Ascending aorta (tissue), 2 donors: ENCODE results near the gene PFKFB3. TPM values are rescaled to one million over a fixed set of nuclear protein-coding genes. Genes with fewer than 3 reads are reported as not detected.

ENCODE experiments used
- DNase-seq, 2 donors: peaks; one replicate each; pipeline ENCODE4 v3.0.0-alpha.2; 2019; ENCODE audit warnings: low spot score in 2 of 2
- H3K27ac ChIP-seq, 2 donors: fragments of 200-600 bp; sonication (generic); one replicate each; pipeline ENCODE4 v1.5.1; 2016 to 2017; ENCODE audit warnings: mild to moderate bottlenecking in 1 of 2
- H3K27me3 ChIP-seq: fragments of 200-600 bp; sonication (generic); one replicate; pipeline ENCODE4 v1.5.1; 2017
- H3K36me3 ChIP-seq, 2 donors: fragments of 200-600 bp; sonication (generic); one replicate each; pipeline ENCODE4 v1.5.1; 2016
- H3K4me1 ChIP-seq, 2 donors: fragments of 200-600 bp; sonication (generic); one replicate each; pipeline ENCODE4 v1.5.1; 2016 to 2017; ENCODE audit warnings: mild to moderate bottlenecking in 1 of 2
- H3K4me3 ChIP-seq, 2 donors: fragments of 200-600 bp; sonication (generic); one replicate each; pipeline ENCODE4 v1.5.1; 2016 to 2017; ENCODE audit warnings: mild to moderate bottlenecking in 1 of 2
- H3K9me3 ChIP-seq, 2 donors: fragments of 200-600 bp; sonication (generic); one replicate each; pipeline ENCODE4 v1.5.1; 2016
- intact Hi-C: fragments of 100-400 bp; cut with DNase I; formaldehyde crosslinking; loops from one replicate; pipeline ENCODE4 v1.15.1; 2023
- total RNA-seq: library from RNA; depleted of rRNA; stranded (reverse); fragments of >200 nt; gene quantifications from one replicate; pipeline ENCODE4 v1.1.0, GENCODE V29; 2016
- TF ChIP-seq, protein P1 (sequence below), 3 experiments: fragments of 200-600 bp in 2 of 3; fragments of 450-650 bp in 1 of 3; sonication (generic) in 2 of 3; IDR thresholded peaks; one replicate each; pipeline ENCODE4 v1.5.1; 2016 to 2019; ENCODE audit warnings: antibody characterized with exemption in 3 of 3, mild to moderate bottlenecking in 1 of 3, moderate library complexity in 1 of 3

Gene PFKFB3
- total RNA-seq, 1 donor from 2014 or later, result 68.0 TPM

DNA sequence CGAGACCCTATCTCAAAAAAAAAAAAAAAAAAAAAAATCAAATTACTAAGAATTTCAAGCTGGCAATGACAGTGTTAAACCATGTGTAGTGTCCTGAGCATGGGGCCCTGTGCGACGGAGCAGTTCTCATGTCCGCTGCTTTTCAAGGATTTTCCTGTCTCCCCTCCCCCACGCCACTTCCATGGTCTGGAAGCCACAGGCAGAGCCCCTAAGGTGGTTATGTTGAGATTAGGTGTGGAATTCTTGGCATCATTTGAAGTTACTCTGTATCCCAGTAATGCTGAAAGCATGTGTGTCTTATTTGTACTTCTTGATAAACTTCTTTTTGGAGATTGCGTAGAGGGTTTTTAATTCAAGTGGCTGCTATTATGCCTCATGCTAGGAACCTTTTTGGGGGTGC lies 65.2 kb downstream of the PFKFB3 start:
- Histone ChIP-seq H3K4me1 (peaks cover 0 to 3% of the 10 kb centered on the region in 2 donors), H3K27ac (peak overlapping the region; percentile 38 to 56), H3K4me3 (no peak overlapping the region), H3K27me3 (no peaks in the 10 kb centered on the region), H3K36me3 (no peaks in the 10 kb centered on the region), H3K9me3 (no peaks in the 10 kb centered on the region)
- TF ChIP-seq, protein P1, sequence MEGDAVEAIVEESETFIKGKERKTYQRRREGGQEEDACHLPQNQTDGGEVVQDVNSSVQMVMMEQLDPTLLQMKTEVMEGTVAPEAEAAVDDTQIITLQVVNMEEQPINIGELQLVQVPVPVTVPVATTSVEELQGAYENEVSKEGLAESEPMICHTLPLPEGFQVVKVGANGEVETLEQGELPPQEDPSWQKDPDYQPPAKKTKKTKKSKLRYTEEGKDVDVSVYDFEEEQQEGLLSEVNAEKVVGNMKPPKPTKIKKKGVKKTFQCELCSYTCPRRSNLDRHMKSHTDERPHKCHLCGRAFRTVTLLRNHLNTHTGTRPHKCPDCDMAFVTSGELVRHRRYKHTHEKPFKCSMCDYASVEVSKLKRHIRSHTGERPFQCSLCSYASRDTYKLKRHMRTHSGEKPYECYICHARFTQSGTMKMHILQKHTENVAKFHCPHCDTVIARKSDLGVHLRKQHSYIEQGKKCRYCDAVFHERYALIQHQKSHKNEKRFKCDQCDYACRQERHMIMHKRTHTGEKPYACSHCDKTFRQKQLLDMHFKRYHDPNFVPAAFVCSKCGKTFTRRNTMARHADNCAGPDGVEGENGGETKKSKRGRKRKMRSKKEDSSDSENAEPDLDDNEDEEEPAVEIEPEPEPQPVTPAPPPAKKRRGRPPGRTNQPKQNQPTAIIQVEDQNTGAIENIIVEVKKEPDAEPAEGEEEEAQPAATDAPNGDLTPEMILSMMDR (IDR thresholded peaks at IDR 0.05), result no peak
- intact Hi-C loops, result no loop called here
- DNase-seq, result no peak

DNA sequence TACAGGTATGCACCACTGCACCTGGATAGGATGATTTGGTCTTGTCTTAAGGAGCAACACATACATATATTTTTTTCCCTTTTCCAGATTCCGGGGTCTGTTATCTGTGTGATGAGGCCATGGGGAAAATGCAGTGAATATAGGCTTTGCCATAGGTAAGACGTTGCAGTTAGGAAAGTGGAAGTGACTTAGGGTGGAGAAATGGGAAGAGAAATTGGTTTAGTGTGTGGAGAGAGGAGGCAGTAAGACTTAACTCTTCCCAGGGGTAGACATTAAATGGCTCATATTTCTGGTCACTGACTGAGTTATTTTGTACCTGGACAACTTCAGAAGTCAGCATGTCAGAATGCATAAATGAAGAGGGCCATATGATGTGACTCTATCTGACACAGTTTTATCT lies 66.7 kb downstream of the PFKFB3 start:
- peak overlapping the region in 1 of 2 donors; percentile 24 for H3K27ac ChIP-seq
- no peaks in the 10 kb centered on the region for H3K36me3 ChIP-seq
- TF ChIP-seq, protein P1 (IDR thresholded peaks at IDR 0.05), result no peak
- no peaks in the 10 kb centered on the region for H3K27me3 ChIP-seq
- no peaks in the 10 kb centered on the region for H3K9me3 ChIP-seq
- no peak overlapping the region for H3K4me3 ChIP-seq
- H3K4me1 ChIP-seq, result peaks cover 6 to 16% of the 10 kb centered on the region in 2 donors
- no peak for DNase-seq
- intact Hi-C loops, result no loop called here

DNA sequence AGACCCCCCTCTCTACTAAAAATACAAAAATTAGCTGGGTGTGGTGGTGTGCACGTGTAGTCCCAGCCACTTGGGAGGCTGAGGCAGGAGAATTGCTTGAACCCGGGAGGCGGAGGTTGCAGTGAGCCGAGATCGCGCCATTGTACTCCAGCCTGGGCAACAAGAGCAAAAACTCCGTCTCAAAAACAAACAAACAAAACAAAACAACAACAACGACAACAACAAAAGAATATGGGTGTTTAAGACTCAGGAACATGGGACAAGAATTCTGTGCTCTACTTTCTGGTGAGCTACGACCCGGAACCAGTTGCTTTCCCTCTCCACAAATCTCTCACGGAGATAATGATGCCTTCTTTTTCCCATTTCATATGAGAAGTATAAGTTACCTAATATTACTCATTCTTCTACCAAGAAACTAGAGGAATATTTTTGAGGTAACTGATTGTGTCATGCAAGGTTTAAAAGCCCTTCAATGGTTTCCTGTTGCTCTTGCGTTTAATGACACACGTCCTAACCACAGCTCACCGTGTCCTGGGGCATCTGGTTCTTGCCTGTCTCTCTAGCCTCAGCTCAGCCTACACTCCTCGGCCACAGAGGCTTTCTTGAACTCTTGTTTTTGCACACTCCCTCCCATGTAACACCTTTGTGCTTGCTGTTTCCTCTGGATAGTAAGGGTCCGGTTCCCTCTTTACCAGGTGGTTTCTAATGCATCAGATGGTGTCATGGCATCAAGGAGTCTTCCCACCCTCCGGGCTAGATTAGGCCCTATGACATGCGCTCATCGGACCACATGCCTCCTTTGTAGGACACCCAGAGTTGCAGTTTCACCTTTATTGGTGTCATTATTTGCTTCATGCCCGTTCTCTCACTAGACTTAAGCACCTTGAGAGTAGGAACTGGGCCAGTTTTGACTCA lies 67.5 kb downstream of the PFKFB3 start:
- DNase-seq, result no peak
- H3K4me1 ChIP-seq, result peaks cover 7 to 23% of the 10 kb centered on the region in 2 donors
- no peaks in the 10 kb centered on the region for H3K36me3 ChIP-seq
- intact Hi-C loops, result loop anchor here (5.0 to 10.0 kb wide), 2 partner anchors 48 to 325 kb away; no protein-coding TSS in a partner anchor
- H3K27ac ChIP-seq, result peak overlapping the region; percentile 95 to 97
- no peaks in the 10 kb centered on the region for H3K27me3 ChIP-seq
- no peaks in the 10 kb centered on the region for H3K9me3 ChIP-seq
- TF ChIP-seq, protein P1 (IDR thresholded peaks at IDR 0.05), result no peak
- H3K4me3 ChIP-seq, result no peak overlapping the region

DNA sequence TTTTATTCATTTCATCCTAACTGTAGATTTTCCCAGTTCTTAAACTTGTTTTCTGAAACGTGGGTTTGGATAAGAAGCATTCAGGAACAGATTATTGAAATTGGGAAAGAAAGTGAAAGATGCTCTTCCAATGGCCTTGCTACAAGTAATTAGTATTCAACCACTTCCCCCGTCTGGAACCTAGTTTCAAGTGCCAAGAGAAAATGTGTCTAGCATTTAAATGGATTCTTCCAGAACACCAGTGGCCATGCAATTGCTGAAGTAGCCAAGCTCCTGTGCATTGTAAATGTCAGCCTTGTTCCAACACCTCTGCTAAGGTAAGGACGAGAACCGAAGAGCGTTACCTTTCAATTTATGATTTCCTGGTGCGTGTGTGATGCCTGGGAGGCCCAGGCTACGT lies 68.2 kb downstream of the PFKFB3 start:
- Histone ChIP-seq H3K27ac (peak overlapping the region; percentile 95 to 97), H3K27me3 (no peaks in the 10 kb centered on the region), H3K36me3 (no peaks in the 10 kb centered on the region)

DNA sequence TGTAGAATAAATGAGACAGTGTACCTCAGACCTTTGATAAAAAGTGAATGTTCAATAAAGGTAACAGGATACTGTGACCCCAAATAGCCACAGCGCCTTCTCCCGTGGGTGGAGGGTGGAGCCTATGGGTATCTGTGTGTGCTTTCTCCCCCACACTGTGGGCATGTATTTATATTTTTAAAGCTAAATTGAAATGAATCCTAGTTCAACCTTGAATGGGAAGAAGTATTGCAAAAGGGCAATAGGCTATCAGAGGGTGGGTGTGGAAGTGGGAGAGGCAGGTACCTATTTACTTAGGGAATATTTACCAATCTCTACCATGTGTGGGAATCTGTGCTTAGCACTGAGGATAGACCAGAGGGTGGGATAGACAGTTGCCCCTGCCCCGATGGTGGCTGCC lies 68.9 kb downstream of the PFKFB3 start:
- Histone ChIP-seq H3K4me3 (no peak overlapping the region), H3K27me3 (no peaks in the 10 kb centered on the region), H3K27ac (peak overlapping the region; percentile 95 to 97), H3K4me1 (peaks cover 10 to 33% of the 10 kb centered on the region in 2 donors), H3K36me3 (no peaks in the 10 kb centered on the region), H3K9me3 (no peaks in the 10 kb centered on the region)
- TF ChIP-seq, protein P1 (IDR thresholded peaks at IDR 0.05), result no peak
- intact Hi-C loops, result loop anchor here (2.0 to 10.0 kb wide), 3 partner anchors 31 to 327 kb away; no protein-coding TSS in a partner anchor
- DNase-seq, result no peak

More for the DNA sequence above, 68.2 kb downstream of the PFKFB3 start:
- H3K4me1 ChIP-seq, result peaks cover 10 to 28% of the 10 kb centered on the region in 2 donors
- no peaks in the 10 kb centered on the region for H3K9me3 ChIP-seq
- TF ChIP-seq, protein P1 (IDR thresholded peaks at IDR 0.05), result no peak
- H3K4me3 ChIP-seq, result no peak overlapping the region
- intact Hi-C loops, result loop anchor here (5.0 to 10.0 kb wide), 2 partner anchors 49 to 326 kb away; no protein-coding TSS in a partner anchor
- no peak for DNase-seq
